ENCODE results near the gene UBE2V1. TPM values are rescaled to one million over a fixed set of nuclear protein-coding genes. Genes with fewer than 3 reads are reported as not detected.
"Not testable (repeated sequence)": the region's sequence is repeated elsewhere in the genome, so short reads cannot be mapped to it uniquely, and the experiment has no call there.

Gene UBE2V1
- polyA plus RNA-seq, 1 donor, result 184 TPM

DNA sequence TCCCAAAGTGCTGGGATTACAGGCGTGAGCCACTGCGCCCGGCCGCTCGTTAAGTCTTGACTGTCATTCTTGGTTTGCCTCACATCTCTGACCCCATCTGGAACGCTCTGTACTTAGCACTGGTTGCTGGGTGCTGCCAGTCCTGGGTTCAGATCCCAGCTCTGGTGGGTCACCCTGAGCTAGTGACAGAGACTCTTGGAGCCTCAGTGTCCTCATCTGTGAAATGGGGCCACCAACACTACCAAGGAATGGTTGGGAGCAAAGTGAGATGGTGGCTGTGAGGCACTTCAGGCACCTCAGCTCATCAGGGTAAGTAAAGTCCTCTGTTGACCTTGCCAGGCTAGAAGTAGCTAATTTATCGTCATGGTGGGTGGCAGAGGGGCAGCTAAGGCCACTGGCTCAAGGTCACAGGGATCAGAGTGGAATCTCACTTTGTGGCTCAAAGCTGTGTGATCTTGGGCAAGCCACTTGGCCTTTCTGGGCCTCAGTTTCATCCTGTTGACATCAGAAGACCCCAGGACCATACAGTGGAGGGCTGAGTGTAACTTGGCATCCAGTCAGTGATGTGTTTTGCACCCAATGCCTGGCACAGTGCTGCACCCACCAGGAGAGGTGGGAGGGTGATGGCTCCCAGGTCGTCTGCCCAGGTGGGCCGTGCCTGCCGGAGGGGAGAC, 46.7 kb downstream of the UBE2V1 start:
- DNase-seq, result no peak

DNA sequence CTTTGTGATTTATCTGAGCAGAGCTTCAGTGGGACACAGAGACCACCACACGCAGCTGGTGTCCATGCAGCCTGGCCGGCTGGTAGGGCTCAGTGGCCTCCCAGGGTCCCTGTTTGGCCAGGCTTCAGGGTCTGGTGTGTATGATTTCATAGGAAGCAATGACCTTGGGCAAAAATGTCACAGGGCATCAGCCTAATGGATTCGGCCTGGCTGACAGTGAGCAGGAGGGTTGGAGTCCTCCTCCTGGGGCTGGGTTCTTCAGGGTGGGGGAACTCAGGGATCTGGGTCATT, 47.7 kb downstream of the UBE2V1 start:
- no peak for DNase-seq

GRCh38 chr20:50063763-50064162, 49.2 kb downstream of the UBE2V1 start:
- DNase-seq, result not testable (repeated sequence)

GRCh38 chr20:50062006-50062838, 50.7 kb downstream of the UBE2V1 start:
- DNase-seq, result no peak

GRCh38 chr20:50061151-50062005, 51.6 kb downstream of the UBE2V1 start:
- DNase-seq, result no peak

DNA sequence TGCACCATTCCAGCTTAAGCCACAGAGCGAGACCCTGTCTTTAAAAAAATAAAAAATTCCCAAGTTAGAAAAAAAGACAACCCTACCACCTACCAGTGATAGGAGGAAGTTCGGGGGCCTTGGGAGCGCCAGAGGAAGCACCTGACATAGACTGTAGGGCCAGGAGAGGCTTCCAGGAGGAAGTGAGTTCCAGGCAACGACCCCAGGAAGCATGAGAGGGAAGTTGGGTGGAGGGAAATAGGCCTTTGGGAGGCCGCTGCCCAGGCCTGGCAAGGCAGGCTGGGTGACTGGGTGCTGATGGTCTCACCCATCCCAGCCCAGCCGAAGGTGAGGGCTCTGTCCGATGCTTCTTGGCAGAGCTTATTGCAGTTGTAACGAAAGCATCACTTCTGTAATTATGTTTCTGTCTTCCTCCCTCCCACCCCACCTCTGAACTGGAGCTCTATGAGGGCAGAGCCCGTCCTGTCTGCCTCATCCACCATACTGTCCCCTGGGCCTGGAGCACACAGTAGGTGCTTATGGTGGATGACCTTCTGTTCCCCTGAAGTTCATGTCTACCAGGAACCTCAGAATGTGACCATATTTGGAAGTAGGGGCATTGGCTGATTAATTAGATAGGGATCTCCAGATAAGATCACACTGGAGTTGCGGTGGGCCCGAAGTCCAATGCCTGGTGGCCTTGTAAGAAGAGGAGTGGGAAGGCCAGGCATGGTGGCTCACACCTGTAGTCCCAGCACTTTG, 54.1 kb downstream of the UBE2V1 start:
- DNase-seq, result no peak

GRCh38 chr20:50057714-50058053, 55.3 kb downstream of the UBE2V1 start:
- DNase-seq, result no peak

- no peak for DNase-seq
Observed at GRCh38 chr20:50056951-50057713, 55.8 kb downstream of the UBE2V1 start.

DNA sequence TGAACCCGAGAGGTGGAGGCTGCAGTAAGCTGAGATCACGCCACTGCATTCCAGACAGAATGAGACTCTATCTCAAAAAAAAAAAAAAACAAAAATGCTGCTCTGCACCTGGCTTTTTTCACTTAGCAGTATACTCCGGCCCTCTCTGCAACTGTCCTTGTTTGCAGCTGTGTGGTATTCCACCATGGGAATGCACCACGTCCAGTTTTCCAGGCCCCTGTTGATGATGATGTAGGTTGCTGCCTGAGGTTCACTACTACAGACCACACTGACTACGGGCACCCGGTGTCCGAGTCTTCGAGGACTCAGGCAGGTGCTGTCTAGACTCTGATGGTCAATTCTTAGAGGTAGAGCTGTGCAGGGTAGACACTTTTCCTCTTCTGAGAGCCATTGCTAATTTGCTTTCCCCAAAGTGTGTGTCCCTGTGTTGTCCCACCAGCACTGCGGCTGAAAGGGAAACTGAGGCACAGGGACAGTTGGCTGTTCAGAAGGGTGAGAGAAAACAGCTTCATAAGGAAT, 56.5 kb downstream of the UBE2V1 start:
- DNase-seq, result no peak

GRCh38 chr20:50055524-50056083, 57.3 kb downstream of the UBE2V1 start:
- no peak for DNase-seq

DNA sequence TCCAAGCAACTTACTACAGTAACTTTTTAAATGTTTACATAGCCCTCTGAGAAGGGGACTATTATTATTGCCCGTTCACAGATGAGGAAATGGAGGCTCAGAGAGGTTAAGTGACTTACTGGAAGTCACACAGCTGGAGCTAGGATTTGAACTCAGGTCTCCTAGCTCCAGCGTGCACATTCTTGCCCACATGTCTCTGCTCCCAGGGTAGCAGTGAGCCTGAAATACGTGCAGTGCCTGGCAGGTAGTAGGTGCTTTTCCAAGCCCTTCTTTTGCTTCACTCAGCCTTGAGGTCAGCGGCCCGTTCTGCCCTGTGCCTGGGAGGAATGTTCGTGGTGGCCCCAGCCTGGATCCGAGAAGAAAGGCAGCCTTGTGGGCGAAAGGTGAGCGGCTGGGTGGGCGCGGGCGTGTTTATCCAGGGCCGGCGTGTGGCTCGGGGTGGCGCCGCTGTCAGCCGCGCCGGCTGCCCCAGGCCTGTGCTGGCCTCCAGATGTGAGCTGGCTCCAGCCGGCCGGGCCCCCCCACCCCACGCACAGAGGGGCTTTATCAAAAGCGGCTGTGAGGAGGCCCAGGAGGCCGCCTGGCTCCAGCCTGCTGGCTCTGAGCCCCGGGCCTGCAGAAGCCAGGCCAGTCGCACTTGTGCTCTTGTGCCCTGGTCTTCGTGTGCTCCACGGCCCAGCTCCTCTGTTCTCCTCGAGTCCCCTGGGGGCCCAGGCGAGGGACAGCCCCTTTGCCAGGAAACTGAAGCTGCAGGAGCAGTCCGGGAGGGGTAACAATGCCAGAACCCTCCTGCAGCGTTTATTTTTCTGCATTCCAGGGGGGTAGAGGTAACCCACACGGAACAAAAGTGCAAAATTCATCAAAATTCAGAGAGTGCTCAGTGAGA, 58.1 kb downstream of the UBE2V1 start:
- DNase-seq, result peak; percentile 71

DNA sequence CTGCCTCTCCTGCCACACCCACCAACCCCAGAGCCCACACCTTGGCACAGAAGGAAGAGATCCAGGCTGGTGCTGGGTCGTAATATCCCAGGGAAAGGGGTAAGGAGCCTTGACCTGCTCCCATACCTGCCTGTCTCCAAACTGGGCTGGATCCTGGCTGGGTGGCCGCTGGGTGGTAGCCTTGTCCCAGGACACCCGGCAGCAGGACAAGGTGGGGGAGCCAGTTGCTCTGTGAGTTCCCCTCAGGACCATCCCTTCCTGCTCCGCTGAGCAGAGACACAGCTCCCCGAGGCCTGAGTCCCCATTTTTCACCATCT, 58.8 kb downstream of the UBE2V1 start:
- DNase-seq, result no peak

GRCh38 chr20:50053362-50054230, 59.4 kb downstream of the UBE2V1 start:
- no peak for DNase-seq

- DNase-seq, result peak; percentile 35
Observed at GRCh38 chr20:50052550-50053361, 60.2 kb downstream of the UBE2V1 start.

DNA sequence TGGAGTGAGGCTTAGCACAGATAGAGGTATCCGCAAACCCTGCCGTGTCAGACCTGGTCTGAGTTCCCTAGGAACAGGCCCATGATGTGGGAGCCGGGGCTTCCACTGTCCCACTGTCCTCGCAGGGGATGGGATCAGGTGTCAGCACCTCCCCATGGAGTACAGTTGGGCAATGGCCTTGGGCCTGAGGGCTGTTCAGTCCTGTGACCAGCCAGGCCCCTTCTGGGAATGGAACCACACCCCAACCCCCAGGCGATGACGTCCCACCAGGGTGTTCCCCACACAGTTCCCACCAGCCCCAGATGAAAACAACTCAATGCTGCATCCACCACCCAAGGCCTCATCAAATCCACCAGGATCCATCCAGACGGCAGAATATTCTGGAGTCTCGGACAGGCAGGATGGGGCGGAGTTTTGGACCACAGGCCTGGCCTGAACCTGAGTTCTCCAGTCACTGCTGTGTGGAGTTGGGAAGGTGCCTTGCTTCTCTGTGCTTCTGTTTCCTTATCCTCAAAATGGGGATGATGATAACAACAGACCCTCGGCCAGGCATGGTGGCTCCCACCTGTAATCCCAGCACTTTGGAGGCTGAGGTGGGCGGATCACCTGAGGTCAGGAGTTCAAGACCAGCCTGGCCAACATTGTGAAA, 62.2 kb downstream of the UBE2V1 start:
- no peak for DNase-seq

- no peak for DNase-seq
Observed at GRCh38 chr20:50050214-50050613, 62.7 kb downstream of the UBE2V1 start.

DNA sequence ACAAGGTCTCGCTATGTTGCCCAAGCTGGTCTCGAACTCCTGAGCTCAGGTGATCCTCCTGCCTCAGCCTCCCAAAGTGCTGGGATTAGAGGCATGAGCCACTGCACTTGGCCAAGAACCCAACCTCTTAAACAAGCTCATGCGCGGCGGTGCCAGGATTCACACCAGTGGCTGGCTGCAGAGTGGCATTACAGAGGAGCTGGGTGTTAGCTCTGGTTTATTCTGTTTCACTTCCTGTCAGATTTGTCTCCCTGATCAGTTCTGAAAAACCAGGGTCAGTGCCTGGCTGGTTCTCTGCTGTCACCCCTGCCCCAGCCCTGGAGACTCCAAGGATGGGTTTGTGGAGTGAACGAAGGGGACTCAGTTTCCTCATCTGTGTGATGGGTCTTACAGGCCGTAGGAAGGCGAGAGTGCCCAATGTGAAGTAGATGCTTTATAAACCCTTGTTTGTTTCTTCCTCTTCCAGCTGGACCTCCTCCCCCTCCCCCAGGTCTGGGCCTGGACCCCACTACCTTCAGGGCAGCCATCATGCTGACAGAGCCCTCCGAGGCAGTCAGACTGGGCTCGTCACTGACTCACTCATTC, 63.4 kb downstream of the UBE2V1 start:
- DNase-seq, result no peak
